Stimulated activated CD4-positive, alpha-beta T cell treated with anti-CD3 and anti-CD28 coated beads, Interleukin-15, amount 100 ng/mL, for 48 hours (primary cell): ENCODE data around the gene SPRTN.

ENCODE experiments used
- DNase-seq, 2 donors: peaks; one replicate each; pipeline ENCODE4 v3.0.0-alpha.2; 2020; ENCODE audit warnings: low read depth in 2 of 2

Gene SPRTN

DNA sequence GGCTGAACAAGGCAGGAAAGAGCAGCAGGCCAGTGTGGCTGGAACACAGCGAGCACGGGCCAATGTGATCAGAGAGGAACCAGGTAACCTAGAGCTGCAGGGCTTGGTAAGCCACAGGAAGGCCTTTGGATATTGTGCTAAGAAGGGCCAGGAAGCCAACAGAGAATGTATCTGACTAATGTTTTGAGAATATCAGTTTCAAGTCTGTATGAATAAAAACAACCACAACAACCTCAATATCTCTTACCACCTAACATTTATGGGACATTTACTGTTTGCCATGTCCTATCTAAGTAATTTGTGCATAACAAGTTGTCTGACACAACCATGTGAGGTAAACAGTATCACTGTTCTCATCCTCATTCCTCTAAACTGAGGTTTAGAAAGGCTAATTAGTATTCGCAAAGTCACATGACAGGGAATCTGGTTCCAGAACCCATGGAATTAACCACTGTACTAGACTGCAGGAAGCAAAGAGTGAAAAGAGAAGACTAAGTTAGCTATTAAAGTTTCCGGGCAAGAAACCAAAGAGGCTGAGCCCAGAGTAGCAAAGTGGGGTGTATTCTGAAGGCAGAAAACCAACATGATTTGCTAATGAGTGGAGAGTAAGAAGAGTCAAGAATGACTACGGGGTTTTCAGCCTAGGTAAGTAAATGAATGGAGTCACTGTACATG is 38.9 kb downstream of the SPRTN start:
- no peak for DNase-seq

DNA sequence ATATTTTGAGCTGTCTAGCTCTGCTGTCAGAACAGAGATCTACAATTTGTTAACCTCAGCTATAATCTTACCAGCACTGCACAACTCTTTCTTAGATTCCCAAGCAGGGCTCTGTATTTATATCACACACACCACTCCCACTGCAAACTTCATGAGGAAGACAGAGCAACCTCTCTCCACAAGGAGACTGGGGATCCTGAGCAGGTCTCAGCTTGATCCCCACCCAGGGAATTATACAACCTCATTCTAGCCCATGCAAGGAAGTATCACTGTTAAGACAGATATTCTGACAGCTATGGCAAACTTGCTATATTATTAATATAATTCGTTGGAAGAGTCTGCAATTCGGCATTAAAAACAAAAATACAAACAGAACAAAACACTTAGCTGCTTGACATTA is 43.6 kb downstream of the SPRTN start:
- no peak for DNase-seq

DNA sequence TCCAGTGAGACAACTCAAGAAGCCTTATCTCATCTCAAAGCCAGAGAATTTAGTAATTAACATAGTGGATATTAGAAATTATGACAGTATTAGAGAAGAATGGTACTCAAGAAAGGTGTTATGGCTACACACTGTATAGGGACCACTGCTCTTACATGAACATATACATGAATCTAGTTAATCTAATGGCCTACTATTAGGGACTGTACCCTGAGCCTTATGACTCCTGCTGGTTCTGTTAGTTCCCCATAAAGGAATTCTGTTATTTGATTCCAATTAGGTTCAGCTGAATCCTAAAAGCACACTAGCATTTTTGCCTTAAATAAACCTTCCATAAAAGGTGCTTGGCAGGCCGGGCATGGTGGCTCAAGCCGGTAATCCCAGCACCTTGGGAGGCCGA is 44.3 kb downstream of the SPRTN start:
- DNase-seq: no peak

DNA sequence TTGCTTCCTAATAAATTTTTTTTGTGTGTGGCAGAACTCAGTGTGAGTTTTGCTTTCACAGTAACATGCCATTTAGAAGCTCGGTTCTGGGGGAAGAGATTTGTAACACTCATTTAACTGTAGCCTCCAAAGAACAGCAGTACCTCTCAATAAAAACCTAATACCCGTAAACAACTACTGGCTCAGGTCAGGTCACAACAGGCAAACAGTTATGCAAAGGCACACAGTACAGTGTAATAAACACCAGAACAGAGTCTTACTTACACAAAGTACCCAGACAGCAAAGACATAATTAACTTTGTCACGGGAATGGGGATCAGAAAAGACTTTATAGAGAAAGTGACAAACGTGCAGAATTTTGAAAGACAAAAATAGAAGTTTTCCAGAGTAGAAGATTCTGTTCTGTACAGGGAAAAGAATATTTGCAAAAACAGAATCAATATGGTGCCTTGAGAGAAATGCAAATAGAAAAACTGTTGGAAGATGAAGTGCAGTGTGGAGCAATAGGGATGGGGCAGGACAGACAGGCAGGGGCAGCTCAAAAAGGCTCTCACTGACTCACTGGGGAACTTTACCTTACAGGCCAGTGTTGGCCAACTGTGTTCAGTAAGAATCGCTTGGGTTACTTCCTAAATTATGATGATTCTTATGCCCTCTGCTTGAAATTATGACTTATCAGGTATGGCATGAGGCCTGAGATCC is 45.2 kb downstream of the SPRTN start:
- DNase-seq: no peak

DNA sequence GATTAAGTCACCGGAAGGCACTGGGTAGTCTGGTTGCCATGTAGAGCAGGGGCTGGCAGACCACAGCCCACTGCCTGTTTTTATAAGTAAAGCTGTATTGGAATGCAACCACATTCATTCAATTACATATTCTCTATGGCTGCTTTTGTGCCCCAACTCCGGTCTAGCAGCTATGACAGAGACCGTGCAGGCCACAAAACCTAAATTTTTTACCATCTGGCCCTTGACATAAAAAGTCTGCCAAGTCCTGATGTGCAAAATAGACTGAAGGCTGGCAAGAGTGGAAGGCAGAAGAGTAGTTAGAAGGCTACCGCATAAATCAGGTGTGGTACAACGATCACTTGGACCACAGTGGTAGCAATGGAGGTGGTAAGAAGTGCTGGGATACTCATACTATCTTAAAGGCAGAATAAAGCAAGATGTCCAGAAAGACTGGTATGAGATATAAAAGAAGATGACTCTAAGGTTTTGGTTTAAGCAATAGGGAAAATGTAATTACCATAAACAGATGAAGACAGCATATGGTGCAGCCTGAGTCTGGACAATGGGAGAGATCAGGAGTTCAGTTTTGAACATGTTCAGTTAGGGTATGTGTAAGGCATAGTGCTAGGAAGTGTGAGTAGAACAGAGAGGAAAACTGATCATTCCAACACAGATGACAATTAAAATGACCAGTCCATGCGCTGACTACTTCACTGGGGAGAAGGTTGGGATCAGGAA is 46.8 kb downstream of the SPRTN start:
- DNase-seq: no peak

DNA sequence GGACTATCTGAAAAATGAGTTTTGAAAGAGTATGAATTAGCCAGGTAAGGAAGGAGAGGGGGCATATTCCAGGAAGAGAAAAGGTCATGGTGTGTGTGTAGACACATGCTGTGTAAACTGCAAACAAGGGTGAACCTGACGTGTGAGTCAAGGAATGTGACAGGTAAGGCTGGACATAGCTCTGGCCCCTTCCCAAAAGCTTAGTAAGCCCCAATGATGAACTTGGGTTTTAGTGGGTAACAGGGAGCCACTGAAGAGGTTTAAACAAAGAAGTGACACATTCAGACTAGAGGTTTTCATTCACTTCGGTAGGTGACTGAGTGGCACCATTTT is 47.3 kb downstream of the SPRTN start:
- no peak for DNase-seq

DNA sequence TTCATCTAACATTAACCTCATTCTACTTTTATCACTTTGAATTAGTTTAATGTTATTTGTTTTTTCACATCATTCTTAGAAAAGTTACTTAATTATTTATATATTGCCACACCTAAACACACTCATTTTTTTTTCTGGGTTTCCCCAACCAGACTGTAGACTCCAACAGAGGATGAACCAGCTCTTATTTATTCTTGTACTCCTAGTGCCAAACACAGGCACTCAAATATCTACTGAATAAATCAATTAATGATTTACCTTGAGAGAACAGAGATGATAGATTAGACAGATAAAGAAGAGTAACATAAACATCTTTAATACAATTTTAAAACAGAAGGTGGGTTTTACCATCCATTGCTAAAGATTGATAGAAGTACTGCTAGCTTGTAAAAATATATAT is 48.4 kb downstream of the SPRTN start:
- no peak for DNase-seq

DNA sequence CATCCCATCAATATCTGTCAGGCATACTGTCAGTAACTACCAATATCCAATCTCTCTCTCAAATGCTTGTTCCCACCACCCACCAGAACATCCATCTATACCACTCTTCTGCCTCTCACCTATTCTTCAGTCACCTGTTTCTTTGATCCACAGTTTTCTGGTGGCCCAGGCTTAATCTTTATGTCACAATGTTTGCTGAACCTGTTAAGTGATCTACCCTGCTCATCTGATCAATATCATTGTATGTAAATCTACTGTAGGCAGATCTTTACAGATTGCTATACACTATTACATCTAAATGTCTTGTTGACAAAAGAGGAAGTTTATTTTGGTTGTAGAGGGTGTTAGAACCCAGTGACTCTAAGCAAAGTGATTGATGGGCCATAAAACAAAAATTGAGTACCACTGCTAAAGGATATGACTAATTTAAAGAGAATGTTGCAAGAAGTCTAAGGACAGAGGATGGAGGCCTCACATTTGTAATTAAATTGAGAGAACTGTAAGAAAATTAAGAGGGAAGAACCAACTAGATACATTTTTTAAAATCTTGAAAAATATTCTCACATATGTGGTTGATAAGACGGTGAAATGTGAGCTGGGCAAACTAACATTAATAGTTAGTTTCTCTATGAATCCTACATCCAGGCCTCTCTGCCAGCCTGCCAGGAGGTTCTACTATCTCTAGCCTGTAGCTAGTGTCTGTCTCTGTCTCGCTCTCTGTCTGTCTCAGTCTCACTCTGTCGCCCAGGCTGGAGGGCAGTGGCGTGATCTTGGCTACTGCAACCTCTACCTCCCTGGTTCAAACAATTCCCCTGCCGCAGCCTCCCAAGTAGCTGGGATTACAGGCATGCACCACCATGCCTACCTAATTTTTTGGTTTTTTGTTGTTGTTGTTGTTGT is 49.9 kb downstream of the SPRTN start:
- no peak for DNase-seq

DNA sequence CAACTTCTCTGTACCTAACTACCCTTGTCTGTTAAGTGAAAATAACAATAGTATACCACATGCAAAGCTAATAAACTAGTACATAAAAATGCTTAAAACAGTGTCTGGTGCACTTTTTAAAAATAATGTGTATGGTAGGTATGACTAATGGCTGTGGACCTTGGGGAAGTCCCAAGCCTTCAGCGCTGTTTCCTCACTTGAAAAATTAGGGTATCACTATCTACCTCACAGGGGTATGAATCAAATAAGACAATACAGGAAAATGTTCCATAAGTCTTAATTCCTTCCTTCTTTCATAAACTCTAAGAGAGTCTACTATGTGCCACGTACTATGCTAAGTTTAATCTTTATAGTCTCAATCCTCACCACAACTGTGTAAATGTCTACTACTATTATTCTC is 52.0 kb downstream of the SPRTN start:
- DNase-seq: no peak

DNA sequence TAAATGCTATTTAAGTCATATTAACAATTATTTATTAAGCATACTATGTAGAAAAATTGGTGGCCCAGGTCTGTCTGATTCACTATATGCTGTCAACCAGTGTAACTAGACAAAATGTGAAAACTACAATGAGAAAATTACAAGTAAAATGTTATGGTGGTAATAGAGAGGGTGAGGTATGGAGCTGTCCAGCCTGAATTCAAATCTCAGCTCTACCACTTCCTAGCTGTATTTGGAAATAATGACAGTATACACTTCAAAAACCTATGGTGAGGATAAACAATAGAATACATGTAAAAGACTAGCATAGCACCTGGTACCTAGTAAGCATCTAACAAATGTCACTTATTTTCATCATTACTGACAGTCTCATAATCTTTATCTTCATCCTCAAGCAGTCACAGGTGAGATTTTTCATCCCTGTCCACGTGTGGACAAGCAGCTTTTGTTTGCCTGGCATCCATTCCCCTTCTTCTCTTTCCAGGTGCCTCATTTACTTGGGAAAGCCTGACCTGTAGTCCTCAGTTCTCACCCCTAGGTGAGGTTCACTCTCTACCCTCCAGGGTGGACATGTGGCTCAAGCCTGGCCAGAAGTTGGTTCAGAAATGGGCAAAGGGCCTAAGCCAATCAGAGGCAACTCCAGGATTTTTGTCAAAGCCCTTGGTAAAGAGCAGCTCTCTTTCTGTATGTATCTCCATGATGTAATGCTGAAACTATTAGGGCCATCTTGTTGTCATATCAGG is 54.5 kb downstream of the SPRTN start:
- no peak for DNase-seq

DNA sequence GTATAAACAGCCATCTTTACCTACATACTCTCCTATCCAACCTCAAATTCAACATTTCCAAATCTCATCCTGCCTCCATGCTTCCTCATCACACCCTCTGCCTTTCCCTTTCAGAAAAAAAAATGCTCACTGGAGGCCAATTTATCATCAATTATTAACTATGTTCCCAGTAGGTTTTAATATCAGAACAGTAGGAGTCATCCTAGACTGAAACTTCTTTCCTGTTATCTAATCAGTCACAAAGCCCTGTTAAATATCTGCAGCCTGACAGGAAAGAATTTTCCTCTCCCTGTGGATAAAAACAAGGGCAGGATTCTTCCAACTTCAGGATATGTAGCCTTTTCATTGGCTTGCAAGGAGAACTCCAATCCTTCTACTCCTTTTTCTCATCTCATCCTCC is 55.6 kb downstream of the SPRTN start:
- DNase-seq: no peak

DNA sequence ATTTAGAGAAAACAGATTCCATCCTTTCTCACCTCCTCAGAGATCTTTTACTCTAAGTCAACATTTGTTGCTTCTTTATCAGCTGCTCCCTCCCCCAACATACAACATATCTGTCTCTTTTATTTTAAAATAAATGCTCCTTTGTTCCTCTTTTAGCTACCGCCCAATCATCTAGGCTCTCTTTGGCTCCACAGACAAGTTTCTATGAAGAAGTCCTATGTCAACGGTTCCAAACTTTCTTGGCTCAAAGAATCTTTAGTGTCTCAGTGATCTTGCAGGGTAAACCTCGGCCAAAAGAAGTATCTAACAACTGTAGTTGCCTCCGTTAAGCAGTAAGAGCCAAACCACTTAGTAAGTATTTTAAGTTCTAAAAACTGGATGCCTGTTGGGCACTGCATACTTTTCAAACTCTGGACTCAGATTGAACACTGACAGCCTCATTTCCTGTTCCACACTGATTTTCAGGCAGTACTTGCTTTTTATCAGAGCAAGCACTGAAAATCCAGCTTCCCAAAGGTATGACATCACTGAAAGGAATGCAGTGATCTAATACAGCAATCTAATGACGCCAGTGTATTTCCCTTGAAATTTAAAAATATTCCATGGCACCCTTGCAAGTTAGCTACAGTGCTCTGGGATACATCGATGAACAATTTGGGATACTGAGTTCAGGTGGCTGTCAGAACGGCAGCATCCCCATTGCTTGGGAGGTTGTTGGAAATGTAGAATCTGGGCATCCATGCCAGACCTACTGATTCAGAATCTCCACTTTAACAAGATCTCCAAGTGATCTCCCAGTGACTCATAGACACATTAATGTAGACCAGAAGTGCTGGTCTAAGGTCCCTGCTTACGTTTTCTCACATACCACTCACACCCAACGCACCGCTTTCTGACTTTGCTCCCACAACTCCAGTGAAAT is 57.2 kb downstream of the SPRTN start:
- DNase-seq: no peak

DNA sequence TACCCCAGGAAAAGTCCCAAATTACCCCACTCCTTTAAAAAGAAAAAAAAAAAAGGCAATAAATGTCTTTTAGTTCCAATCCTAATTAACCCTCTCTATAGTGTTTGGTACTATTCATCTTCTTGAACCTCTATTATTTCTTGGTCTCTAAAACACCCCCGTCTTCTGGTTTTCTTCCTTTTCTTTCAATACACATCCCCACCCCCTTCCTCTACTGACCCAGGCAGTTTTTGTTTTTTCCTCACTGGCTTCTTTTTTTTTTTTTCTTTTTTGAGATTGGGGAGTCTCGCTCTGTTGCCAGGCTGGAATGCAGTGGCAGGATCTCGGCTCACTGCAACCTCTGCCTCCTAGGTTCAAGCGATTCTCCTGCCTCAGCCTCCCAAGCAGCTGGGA is 57.9 kb downstream of the SPRTN start:
- DNase-seq: no peak

DNA sequence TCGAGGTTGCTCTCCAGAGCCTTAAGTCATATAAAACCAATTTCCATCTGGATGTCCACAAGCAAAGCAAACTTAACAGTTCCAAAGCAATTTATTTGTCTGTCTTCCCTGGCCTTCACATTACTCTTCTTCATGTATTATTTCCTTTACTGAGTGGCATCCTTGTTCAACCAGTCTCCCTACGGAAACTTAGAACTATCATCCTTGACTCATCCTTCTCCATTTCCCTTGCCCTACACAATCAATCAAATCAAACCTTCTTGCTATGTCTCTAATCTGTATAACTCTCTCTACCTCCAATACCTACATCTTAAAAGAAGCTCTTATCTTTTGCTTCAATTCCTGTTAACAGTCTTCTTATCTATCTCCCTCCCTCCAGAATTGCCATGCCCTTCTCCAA is 58.5 kb downstream of the SPRTN start:
- DNase-seq: no peak

DNA sequence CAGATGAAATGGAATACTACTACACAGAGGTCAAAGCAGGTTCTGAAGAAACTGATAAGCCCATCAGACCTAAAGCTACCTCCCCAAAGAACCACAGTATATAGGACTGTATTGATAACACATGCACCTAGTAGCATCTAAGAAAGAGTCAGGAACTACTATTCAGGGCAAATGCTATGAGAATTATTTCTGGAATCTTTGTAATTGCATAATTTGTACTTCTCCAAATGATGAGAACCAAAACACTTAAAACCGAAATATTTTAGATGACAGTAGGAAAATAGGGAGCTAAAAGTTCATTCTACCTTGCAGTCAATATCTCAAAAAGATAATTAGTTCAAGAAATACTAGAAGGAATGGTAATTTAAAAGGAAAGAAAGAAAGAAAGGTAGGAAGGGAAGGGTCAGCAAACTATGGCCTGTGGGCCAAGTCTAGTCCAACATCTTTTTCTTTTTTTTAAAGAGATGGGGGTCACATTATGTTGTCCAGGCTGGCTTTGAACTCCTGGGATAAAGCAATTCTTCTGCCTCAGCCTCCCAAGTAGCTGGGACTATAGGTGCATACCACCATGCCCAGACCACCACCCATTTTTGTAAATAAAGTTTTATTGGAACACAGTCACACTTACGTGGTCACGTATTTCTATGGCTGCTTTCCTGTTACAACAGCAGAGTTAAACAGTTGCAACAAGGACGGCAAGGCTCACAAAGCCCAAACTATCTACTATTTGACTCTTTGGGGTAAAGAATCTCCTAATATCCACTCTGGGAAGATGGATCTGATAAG is 60.0 kb downstream of the SPRTN start:
- no peak for DNase-seq

DNA sequence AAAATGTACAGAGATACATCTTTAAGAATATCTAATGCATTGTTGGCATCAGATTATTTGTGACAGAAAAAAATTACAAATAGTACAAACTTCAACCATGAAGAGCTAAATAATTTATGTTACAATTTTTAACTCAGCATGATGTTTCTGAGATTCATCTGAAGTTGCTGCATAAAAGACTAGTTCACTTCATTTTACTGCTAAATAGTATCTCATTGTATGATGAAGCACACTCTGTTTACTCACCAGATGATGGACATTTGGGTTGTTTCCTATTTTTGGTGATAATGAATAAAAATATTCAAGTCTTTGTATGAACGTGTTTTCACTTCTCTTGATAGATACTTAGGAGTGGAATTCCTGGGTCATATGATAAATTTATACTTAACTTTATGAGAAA is 63.4 kb downstream of the SPRTN start:
- DNase-seq: no peak

DNA sequence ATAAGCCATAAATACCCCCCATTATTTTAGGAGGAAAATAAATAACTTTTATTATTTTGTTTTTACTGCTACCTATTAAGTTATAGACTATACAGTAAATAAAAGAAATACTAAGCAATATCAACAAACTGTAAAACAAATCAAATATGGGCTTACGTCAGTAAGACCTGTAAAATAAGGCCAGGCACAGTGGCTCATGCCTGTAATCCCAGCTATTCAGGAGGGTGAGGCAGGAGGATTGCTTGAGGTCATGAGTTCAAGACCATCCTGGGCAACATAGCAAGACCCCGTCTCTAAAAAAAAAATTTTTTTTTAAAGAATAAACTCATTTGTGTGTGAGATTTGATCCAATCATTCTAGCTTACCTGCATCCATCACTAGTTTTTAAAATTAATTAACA is 66.2 kb downstream of the SPRTN start:
- DNase-seq: no peak
